GM12874 (cell line): ENCODE results near the gene ATF2.

Experiments used
- TF ChIP-seq, protein P1 (sequence below): IDR thresholded peaks from 2 replicates; pipeline ENCODE4 v1.5.1; 2011; ENCODE audit warnings: low read depth, mild to moderate bottlenecking, control low read depth, low read length, moderate library complexity; ENCODE audit not compliant: insufficient read depth

Gene ATF2

DNA sequence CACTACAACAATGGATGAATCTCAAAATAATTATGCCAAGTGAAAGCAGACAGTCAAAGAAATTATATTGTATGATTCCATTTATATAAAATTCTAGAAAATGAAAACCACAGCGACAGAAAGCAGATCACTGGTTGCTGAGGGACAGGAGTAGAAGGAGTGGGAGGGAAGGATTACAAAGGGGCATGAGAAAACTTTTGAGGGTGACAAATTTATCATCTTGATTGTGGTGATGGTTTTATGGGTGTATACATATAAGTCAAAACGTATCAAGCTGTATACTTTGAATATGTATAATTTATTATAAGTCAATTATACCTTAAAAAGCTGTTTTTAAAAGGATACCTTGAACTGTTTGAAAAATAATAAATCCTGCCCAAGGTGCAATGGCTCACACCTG, 27.7 kb downstream of the ATF2 start:
- TF ChIP-seq, protein P1, sequence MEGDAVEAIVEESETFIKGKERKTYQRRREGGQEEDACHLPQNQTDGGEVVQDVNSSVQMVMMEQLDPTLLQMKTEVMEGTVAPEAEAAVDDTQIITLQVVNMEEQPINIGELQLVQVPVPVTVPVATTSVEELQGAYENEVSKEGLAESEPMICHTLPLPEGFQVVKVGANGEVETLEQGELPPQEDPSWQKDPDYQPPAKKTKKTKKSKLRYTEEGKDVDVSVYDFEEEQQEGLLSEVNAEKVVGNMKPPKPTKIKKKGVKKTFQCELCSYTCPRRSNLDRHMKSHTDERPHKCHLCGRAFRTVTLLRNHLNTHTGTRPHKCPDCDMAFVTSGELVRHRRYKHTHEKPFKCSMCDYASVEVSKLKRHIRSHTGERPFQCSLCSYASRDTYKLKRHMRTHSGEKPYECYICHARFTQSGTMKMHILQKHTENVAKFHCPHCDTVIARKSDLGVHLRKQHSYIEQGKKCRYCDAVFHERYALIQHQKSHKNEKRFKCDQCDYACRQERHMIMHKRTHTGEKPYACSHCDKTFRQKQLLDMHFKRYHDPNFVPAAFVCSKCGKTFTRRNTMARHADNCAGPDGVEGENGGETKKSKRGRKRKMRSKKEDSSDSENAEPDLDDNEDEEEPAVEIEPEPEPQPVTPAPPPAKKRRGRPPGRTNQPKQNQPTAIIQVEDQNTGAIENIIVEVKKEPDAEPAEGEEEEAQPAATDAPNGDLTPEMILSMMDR = no peak

DNA sequence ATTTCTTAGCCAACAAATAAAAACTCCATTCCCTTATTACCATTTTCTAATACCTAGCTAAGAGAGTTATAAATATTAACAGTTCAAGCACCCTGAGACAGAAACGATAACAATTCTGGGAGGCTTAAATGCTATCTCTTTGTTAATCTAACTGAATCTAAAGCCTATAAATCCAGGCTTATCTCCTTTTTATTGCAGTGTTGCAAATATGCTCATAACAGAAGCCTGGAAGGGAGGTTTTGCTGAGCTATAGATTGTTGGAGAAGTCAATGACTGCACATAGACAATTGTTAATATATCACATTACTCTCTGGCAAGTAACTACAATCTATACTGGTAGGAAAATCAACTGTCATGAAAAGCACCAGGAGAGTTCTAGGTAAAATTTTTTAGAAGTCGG, 30.2 kb downstream of the ATF2 start:
- TF ChIP-seq, protein P1 = no peak

DNA sequence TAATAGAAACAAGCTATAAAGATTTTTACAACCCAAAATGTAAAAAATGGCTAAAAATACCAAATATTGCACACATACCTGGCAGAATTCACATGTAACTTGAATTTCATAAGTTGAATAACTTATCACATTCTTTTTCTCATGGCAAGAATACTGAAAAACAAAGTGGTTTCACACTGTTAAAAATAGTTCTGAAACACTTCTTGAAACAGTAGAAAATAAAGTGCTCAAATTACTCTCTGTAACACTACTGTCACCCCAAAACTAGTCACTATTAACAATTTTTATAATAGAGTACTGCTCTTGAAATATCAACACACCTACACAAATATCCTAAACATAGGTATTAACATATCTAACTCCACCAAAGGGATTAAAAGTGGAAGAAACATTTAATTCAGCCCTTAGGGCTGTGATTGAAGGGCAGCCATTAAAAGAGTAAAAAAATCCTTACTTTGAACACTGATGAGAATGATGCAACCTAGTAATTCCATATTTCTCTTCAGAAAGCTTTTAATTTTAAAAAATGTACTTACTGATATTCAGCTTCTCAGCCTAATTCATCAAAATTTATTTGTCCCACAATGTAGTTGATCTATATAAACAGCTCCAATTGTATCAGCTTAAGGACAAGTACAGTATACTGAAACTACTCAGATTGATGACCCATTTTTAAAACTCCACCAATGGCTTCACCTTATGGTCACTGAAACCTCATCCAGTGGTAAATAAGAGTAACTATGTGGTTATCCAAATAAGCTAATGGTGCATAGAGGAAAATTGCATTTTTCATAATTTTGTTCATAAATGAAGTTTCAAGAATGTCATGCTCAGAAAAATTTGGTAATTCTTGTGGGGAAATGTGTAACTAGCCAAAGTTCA, 31.4 kb downstream of the ATF2 start:
- TF ChIP-seq, protein P1 = no peak

DNA sequence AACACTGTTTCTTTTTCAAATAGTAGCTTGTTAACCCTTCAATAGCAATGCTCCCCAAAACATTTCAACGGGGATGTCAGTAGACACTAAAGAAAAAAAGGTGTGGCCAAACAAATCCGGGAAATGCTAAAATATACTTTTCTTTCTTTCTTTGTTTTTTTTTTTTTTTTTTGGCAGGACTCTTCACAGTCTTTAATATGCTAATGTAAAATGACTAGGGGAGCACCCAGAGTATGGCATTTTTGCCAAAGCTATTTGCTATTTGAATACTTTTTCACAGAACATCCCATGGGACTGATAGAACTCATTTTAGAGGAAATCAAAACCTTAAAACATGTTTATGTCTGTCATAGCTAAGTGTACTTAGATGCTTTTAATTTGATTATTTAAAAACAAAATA, 32.1 kb downstream of the ATF2 start:
- TF ChIP-seq, protein P1 = no peak

DNA sequence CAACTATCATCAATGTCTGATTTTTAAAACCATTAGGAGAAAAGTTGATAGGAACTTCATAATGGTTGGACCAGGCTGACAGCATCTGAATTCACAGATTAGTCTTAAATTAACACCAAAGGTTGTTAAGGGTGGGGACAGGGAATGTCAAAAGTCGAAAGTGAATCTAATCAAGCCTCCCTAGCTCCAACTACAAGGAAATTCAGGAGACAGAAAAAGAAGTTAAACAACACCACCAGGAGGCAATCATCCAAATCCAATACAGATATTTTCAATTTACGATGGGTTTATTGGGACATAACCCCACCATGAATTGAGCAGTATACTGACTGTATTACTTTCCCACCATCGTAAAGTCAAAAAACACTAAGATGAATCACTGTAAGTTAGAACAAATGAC, 32.8 kb downstream of the ATF2 start:
- TF ChIP-seq, protein P1 = no peak

DNA sequence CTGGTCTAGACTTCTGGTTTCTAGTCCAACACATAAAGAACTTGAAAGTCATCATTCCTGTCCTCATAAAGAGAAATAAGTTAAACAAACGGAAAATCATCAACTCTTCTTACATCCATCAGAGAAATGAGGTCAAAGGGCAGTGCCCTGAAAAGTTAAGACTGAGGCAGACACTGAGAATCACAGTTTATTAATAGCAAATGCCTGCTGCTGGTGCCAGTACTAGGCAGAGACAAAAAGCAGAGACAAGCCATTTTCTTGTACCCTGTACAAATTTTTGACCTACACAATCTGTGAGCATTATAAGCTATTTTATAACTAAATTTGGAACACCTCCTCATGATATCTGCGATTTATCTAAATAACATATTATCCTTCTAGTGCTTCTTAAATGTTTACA, 36.8 kb downstream of the ATF2 start:
- TF ChIP-seq, protein P1 = no peak

DNA sequence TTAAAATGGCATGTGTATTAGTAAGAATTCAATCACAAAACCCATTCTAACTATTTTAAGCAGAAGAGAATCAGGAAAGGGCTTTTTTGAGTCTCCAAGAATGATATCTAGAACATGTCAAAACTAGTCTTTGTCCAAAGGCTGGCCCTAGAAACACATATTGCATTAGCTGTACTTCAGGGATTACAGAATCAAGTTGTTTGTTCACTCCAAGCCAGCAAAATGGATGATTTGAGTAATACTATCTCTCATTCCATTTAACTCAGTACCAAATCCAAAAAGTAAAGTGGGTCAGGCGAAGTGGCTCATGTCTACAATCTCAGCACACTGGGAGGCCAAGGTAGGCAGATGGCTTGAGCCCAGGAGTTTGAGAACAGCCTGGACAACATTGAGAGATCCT, 41.3 kb downstream of the ATF2 start:
- TF ChIP-seq, protein P1 = no peak
